Suprapubic skin (tissue), 3 donors: ENCODE data around the gene STAT6.

Experiments used
- CTCF ChIP-seq, 2 donors: fragments of 200-600 bp in 1 of 2; fragments of 450-650 bp in 1 of 2; sonication (generic) in 1 of 2; IDR thresholded peaks; one replicate each; pipeline ENCODE4 v1.5.1; 2016 to 2019; ENCODE audit warnings: antibody characterized with exemption in 2 of 2, mild to moderate bottlenecking in 1 of 2, moderate library complexity in 1 of 2
- EP300 ChIP-seq: sonication (generic); formaldehyde crosslinking; IDR thresholded peaks from one replicate; pipeline ENCODE4 v1.6.1; 2017; ENCODE audit warnings: antibody characterized with exemption
- POLR2A ChIP-seq, 2 donors: fragments of 450-650 bp; IDR thresholded peaks; one replicate each; pipeline ENCODE4 v1.6.1; 2017; ENCODE audit warnings: antibody characterized with exemption in 2 of 2, mild to moderate bottlenecking in 2 of 2, moderate library complexity in 2 of 2

- TF ChIP-seq CTCF (IDR thresholded peaks at IDR 0.05) (no peak), POLR2A (IDR thresholded peaks at IDR 0.05) (no peak), EP300 (no peak)
These were observed 61.3 kb downstream of the STAT6 start, which contains the start of gene MYO1A for GRCh38 chr12:57049890-57050289.
